Measurements from ENCODE around the gene PIP5K1C.
A peak's percentile ranks its signal among the peaks of the same experiment; 100 is the strongest.

The PIP5K1C gene, protein sequence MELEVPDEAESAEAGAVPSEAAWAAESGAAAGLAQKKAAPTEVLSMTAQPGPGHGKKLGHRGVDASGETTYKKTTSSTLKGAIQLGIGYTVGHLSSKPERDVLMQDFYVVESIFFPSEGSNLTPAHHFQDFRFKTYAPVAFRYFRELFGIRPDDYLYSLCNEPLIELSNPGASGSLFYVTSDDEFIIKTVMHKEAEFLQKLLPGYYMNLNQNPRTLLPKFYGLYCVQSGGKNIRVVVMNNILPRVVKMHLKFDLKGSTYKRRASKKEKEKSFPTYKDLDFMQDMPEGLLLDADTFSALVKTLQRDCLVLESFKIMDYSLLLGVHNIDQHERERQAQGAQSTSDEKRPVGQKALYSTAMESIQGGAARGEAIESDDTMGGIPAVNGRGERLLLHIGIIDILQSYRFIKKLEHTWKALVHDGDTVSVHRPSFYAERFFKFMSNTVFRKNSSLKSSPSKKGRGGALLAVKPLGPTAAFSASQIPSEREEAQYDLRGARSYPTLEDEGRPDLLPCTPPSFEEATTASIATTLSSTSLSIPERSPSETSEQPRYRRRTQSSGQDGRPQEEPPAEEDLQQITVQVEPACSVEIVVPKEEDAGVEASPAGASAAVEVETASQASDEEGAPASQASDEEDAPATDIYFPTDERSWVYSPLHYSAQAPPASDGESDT

GRCh38 chr19:3700242-3701032 is at the start of gene PIP5K1C:
PIP5K1C (minus strand) TSS chr19:3700468; CDS start chr19:3700390, 78 bp downstream.
- DNase-seq, result peak; percentile 75

DNA sequence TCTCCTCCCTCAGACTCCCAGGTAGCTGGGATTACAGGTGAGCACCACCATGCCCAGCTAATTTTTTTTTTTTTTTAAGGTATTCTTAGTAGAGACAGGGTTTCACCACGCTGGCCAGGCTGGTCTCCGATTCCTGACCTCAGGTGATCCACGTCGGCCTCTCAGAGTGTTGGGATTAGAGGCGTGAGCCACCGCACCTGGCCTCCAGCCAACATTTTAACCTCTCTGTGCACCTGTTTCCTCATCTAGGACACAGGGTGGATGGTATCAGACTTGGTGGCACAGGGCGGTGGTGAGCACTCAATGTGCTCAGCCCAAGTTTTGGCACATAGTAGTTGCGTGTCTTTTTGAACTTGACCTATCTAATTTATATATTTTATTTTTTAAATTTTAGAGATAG is 48.7 kb upstream of the PIP5K1C start:
- DNase-seq, result no peak

DNA sequence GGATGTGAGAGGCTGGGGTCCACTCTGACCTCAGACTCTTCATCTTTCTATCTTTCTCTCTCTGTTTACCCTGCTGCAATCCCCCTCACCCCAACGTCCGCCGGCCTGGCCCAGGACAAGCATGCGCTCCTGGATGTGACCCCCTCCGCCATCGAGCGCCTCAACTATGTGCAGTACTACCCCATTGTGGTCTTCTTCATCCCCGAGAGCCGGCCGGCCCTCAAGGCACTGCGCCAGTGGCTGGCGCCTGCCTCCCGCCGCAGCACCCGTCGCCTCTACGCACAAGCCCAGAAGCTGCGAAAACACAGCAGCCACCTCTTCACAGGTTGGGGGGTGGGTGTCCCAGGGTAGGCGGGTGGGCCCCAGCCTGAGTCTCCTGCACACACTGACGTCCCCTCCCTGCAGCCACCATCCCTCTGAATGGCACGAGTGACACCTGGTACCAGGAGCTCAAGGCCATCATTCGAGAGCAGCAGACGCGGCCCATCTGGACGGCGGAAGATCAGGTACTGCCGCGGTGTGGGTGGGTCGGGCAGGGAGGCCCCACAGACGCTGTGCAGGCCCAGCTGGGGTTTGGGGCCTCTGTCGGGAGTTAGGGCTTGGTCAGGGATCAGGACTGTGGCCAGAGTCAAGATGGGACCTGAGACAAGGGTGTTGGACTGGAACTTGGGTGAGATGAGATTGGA is 46.2 kb upstream of the PIP5K1C start:
- DNase-seq, result no peak

DNA sequence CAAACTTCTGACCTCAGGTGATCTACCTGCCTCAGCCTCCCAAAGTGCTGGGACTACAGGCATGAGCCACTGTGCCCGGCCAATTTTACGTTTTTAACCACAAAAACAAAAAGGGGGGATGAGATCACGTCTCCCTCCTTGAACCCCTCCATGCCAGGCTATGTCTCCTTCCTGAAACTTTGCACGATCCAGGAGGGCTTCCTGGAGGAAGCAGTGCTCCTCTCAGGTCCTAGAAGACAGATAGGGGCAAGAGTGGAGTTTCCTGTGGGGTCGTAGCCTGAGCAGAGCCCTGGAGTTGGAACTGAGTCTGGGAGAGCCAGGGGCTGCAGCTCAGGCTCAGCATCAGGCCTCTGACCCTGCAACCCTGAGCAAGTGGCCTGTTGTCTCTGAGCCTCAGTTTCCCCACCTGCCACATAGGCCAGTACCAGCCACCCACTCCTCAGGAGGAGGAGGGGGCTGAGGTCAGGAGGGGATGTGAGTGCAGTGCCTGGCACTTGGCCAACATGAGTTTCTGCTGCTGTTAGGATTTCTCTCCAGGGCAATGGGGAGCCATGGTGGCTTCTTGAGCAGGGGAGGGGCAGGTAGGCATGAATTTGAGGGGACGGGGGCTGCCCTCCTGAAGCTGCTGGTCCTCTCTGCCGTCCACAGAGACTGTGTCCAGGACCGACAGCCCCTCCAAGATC is 45.2 kb upstream of the PIP5K1C start:
- DNase-seq, result no peak

GRCh38 chr19:3743486-3743885 is 43.2 kb upstream of the PIP5K1C start:
- DNase-seq, result no peak

- DNase-seq, result no peak
Measured at GRCh38 chr19:3740431-3740830, 40.2 kb upstream of the PIP5K1C start.

DNA sequence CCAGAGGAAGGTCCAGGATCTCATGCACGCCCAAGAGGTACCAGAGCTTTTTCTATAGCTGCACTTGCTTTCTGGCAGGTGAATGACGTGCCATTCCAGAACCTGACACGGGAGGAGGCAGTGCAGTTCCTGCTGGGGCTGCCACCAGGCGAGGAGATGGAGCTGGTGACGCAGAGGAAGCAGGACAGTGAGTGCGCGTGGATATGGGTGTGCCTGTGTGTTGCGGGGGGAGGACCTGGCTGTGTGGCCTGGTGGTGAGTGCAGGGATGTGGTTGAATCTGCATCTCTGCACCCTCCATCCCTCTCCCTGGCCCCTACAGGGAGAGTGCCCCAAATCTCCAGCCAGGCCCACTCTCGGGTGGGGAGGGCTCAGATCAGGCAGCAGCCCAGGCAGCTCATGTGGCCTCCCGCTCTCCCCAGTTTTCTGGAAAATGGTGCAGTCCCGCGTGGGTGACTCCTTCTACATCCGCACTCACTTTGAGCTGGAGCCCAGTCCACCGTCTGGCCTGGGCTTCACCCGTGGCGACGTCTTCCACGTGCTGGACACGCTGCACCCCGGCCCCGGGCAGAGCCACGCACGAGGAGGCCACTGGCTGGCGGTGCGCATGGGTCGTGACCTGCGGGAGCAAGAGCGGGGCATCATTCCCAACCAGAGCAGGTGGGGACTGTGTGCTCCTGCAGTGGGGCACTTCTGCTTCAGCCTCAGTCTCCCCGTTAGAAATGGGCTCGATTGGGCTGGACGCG is 38.4 kb upstream of the PIP5K1C start:
- no peak for DNase-seq

GRCh38 chr19:3737487-3738205 is 37.4 kb upstream of the PIP5K1C start:
- no peak for DNase-seq

DNA sequence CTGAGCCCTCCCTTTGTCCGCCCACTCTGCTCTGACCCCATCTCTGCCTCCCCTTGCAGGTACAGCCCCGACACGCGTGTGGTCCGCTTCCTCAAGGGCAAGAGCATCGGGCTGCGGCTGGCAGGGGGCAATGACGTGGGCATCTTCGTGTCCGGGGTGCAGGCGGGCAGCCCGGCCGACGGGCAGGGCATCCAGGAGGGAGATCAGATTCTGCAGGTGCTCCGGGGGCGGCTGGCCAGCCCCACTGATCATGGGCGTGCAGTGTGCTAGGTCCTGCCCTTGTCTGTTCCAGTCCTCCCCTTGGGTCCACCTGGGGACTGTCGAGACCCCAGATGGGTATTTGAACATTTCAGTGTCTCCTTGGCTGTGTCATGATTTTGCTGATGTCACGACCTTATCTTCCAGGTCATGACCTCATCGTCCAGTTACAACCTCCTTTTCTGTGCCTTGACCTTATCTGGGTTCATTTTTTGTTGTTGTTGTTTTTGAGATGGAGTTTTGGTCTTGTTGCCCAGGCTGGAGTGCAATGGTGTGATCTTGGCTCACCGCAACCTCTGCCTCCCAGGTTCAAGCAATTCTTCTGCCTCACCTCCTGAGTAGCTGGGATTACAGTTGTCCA is 35.9 kb upstream of the PIP5K1C start:
- no peak for DNase-seq

- no peak for DNase-seq
Measured at GRCh38 chr19:3734310-3734600, 34.0 kb upstream of the PIP5K1C start.

DNA sequence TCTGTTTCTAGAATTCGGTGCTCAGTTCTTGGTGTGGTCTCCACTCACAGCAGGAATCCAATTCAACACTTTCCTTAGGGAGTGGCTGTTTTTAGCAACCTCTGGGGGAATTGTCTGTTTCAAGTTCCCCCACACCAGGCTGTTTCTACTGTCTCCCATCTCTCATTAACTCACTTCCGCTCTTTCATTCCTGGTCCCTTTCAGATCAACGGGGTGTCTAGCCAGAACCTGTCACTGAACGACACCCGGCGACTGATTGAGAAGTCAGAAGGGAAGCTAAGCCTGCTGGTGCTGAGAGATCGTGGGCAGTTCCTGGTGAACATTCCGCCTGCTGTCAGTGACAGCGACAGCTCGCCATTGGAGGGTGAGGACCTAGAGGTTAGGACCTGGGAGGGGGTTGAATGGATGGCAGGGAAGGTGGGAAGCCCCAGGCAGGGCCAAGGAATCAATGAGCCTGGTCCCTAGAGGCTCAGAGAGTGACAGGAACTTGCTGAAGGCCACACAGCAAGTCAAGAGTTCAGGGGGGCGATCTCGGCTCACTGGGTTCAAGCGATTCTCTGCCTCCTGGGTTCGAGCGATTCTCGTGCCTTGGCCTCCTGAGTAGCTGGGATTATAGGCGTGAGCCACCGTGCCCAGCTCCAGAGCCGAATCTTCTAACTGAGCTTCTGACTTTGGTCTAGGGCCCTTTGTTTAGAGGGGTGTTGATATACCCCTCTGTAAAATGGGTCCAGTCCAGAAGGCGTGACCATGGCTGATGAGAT is 33.5 kb upstream of the PIP5K1C start:
- DNase-seq, result no peak

DNA sequence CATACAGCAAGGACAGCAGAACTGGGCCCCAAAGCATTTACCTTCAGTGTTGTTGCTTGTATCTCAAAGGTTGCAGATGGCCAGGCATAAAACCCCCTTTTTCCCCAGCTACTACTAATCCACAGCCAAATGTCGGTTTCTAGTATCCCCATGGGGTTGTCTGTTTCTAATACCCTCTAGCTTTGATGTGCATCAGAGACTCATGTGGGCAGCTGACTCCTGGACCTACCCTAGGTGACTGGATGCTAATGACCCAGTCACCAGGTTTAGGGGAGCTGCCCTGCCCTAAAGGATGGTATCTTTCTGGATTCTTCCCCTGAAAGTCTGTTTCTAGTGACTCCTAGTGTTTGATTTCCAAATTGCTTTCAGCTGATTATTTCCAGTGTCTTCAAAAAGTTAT is 31.8 kb upstream of the PIP5K1C start:
- DNase-seq, result no peak

GRCh38 chr19:3730457-3730958 is 30.2 kb upstream of the PIP5K1C start:
- DNase-seq, result no peak

- no peak for DNase-seq
Measured at GRCh38 chr19:3725640-3726310, 25.5 kb upstream of the PIP5K1C start.

GRCh38 chr19:3725121-3725520 is 24.9 kb upstream of the PIP5K1C start:
- DNase-seq, result no peak

GRCh38 chr19:3723883-3724282 is 23.6 kb upstream of the PIP5K1C start:
- no peak for DNase-seq

GRCh38 chr19:3723110-3723488 is 22.8 kb upstream of the PIP5K1C start:
- no peak for DNase-seq

DNA sequence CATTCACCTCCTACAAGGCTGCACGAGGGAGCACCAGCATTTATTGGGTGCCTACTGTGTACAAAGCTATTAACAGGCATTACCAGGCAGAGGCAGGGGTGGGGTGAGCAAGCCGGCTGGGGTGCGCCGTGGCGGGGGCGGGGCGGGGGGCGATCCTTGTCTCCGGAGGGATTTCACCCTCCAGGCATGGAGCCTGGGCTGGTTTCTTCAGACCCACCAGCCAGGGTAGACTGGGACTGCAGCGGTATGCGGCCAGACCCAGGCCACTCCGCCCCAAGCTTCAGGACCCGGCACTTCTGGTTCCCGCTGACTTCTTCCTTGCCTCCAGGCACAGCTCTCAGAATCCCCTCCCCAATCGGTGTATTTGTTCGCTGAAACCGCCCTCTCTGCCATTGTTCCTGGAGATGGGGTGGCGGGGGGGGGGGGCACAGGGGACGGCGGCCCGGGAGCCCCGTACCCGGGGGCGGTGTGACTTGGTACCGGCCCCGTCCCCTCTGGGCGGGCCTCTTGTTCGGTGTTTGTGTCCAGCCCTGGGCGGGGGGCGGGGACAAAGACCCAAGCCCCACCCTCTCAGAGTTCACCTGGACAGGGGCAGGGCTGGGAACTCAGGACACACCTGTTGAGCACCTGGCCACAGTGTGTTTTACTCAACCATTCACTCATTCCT is 22.3 kb upstream of the PIP5K1C start:
- no peak for DNase-seq
